MM.1S (cell line): ENCODE measurements around the gene AMIGO2.

ENCODE experiments used
- CTCF ChIP-seq: fragments of 300-600 bp; sonication (generic); IDR thresholded peaks from 2 replicates; pipeline ENCODE4 v1.5.1; 2016; ENCODE audit warnings: antibody characterized with exemption, low read length, mixed read lengths
- EZH2phosphoT487 ChIP-seq: fragments of 300-600 bp; sonication (generic); IDR thresholded peaks from 2 replicates; pipeline ENCODE4 v1.6.1; 2018; ENCODE audit warnings: antibody characterized with exemption, low read length

- TF ChIP-seq EZH2phosphoT487 (no peak), CTCF (no peak)
Observed at GRCh38 chr12:47065546-47065945, 14.2 kb downstream of the AMIGO2 start.
